ENCODE measurements around the gene THAP11. TPM values are rescaled to one million over a fixed set of nuclear protein-coding genes. Genes with fewer than 3 reads are reported as not detected.

Gene THAP11
- total and polyA plus RNA-seq, 2 experiments from 2014 or later, result 37.3 to 115 TPM

- Mint-ChIP-seq H3K4me1 (peaks cover 22% of the 10 kb centered on the region), H3K36me3 (ENCODE audit: low read depth) (peaks cover 25% of the 10 kb centered on the region), H3K4me3 (peak overlapping the region; percentile 43; the same call in 2 of the 3 replicates), H3K9me3 (no peaks in the 10 kb centered on the region; the same call in 2 of the 3 replicates), H3K27ac (peak overlapping the region; percentile 89), H3K27me3 (ENCODE audit: insufficient read depth, low read depth, poor library complexity) (peaks cover 9% of the 10 kb centered on the region)
- Histone ChIP-seq H4K20me1 (replicated peaks; ENCODE audit: insufficient read depth) (no peaks in the 10 kb centered on the region; the same call in 1 of the 2 replicates), H2AFZ (no peak overlapping the region; the same call in 1 of the 2 replicates), H3K4me2 (peak overlapping the region; percentile 89; the same call in 1 of the 2 replicates), H3K4me1 (ENCODE audit: insufficient read depth) (peaks cover 26% of the 10 kb centered on the region), H3K27ac (ENCODE audit: low read depth) (peak overlapping the region; percentile 55; the same call in 1 of the 2 replicates), H3F3A (replicated peaks; ENCODE audit: low read depth) (peaks cover 26% of the 10 kb centered on the region; the same call in 1 of the 2 replicates), H3K79me2 (replicated peaks; ENCODE audit: insufficient read depth) (no peaks in the 10 kb centered on the region), H3K27me3 (ENCODE audit: insufficient read depth) (no peaks in the 10 kb centered on the region), H3K36me3 (ENCODE audit: insufficient read depth) (0 out of 2 replicates have a peak, but pooled peaks cover under 1% of the 10 kb centered on the region), H3K9me2 (ENCODE audit: insufficient read depth) (no peaks in the 10 kb centered on the region), H3K4me3 (peak overlapping the region; percentile 55; the same call in 1 of the 2 replicates)
- TF ChIP-seq CTCF (conservative IDR thresholded peaks at IDR 0.05; ENCODE audit: low read depth in 2 of 2), result no peak
- TF ChIP-seq ZNF114 (CRISPR knock-in tag; IDR thresholded peaks at IDR 0.05), result no peak
- TF ChIP-seq NANOG (IDR thresholded peaks at IDR 0.05; ENCODE audit: borderline replicate concordance), result no peak
- TF ChIP-seq EZH2 (IDR thresholded peaks at IDR 0.05; ENCODE audit: low read depth, unreplicated experiment), result no peak
- TF ChIP-seq STAT1 (IDR thresholded peaks at IDR 0.05; ENCODE audit: unreplicated experiment), result no peak
- TF ChIP-seq EZH2phosphoT487 (IDR thresholded peaks at IDR 0.05; ENCODE audit: unreplicated experiment), result no peak
- TF ChIP-seq ZNF331 (CRISPR knock-in tag; IDR thresholded peaks at IDR 0.05; ENCODE audit: low read depth), result no peak
- TF ChIP-seq POLR2AphosphoS5 (IDR thresholded peaks at IDR 0.05; ENCODE audit: low read depth), result no peak
- TF ChIP-seq REST (IDR thresholded peaks at IDR 0.05; ENCODE audit: unreplicated experiment), result no peak
- no peak for TF ChIP-seq JUNB (IDR thresholded peaks at IDR 0.05; ENCODE audit: unreplicated experiment)
- TF ChIP-seq, protein P1, sequence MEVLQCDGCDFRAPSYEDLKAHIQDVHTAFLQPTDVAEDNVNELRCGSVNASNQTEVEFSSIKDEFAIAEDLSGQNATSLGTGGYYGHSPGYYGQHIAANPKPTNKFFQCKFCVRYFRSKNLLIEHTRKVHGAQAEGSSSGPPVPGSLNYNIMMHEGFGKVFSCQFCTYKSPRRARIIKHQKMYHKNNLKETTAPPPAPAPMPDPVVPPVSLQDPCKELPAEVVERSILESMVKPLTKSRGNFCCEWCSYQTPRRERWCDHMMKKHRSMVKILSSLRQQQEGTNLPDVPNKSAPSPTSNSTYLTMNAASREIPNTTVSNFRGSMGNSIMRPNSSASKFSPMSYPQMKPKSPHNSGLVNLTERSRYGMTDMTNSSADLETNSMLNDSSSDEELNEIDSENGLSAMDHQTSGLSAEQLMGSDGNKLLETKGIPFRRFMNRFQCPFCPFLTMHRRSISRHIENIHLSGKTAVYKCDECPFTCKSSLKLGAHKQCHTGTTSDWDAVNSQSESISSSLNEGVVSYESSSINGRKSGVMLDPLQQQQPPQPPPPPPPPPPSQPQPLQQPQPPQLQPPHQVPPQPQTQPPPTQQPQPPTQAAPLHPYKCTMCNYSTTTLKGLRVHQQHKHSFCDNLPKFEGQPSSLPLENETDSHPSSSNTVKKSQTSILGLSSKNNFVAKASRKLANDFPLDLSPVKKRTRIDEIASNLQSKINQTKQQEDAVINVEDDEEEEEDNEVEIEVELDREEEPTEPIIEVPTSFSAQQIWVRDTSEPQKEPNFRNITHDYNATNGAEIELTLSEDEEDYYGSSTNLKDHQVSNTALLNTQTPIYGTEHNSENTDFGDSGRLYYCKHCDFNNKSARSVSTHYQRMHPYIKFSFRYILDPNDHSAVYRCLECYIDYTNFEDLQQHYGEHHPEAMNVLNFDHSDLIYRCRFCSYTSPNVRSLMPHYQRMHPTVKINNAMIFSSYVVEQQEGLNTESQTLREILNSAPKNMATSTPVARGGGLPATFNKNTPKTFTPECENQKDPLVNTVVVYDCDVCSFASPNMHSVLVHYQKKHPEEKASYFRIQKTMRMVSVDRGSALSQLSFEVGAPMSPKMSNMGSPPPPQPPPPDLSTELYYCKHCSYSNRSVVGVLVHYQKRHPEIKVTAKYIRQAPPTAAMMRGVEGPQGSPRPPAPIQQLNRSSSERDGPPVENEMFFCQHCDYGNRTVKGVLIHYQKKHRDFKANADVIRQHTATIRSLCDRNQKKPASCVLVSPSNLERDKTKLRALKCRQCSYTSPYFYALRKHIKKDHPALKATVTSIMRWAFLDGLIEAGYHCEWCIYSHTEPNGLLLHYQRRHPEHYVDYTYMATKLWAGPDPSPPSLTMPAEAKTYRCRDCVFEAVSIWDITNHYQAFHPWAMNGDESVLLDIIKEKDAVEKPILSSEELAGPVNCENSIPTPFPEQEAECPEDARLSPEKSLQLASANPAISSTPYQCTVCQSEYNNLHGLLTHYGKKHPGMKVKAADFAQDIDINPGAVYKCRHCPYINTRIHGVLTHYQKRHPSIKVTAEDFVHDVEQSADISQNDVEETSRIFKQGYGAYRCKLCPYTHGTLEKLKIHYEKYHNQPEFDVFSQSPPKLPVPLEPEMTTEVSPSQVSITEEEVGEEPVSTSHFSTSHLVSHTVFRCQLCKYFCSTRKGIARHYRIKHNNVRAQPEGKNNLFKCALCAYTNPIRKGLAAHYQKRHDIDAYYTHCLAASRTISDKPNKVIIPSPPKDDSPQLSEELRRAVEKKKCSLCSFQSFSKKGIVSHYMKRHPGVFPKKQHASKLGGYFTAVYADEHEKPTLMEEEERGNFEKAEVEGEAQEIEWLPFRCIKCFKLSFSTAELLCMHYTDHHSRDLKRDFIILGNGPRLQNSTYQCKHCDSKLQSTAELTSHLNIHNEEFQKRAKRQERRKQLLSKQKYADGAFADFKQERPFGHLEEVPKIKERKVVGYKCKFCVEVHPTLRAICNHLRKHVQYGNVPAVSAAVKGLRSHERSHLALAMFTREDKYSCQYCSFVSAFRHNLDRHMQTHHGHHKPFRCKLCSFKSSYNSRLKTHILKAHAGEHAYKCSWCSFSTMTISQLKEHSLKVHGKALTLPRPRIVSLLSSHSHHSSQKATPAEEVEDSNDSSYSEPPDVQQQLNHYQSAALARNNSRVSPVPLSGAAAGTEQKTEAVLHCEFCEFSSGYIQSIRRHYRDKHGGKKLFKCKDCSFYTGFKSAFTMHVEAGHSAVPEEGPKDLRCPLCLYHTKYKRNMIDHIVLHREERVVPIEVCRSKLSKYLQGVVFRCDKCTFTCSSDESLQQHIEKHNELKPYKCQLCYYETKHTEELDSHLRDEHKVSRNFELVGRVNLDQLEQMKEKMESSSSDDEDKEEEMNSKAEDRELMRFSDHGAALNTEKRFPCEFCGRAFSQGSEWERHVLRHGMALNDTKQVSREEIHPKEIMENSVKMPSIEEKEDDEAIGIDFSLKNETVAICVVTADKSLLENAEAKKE (CRISPR knock-in tag; IDR thresholded peaks at IDR 0.05), result no peak
- TF ChIP-seq ETS1 (IDR thresholded peaks at IDR 0.05), result no peak
- no peak for TF ChIP-seq CREB1 (CRISPR knock-in tag; IDR thresholded peaks at IDR 0.05; ENCODE audit: low read depth)
- DNase-seq (ENCODE audit: low spot score), result no peak
- peak; percentile 1; the same call in 1 of the 3 replicates for ATAC-seq
Measured at GRCh38 chr16:67885976-67886375, 43.9 kb downstream of the THAP11 start.
